Measurements from ENCODE around the gene PDE4B. TPM values are rescaled to one million over a fixed set of nuclear protein-coding genes. Genes with fewer than 3 reads are reported as not detected.

PDE4B gene
- total RNA-seq (8.7 TPM), polyA plus RNA-seq (ENCODE audit: insufficient read depth, low read depth, low replicate concordance) (2.0 TPM)
- long read RNA-seq, donor 1 = 0 reads
- long read RNA-seq, donor 2, partial matches to known transcripts = 0 of 2 reads
- long read RNA-seq, donor 2, other reads (novel, unspliced or antisense) = 0 of 2 reads
- long read RNA-seq, donor 3 = 0 reads
- long read RNA-seq, donor 4 = 0 reads
- long read RNA-seq, donor 5 = 0 reads
- long read RNA-seq, donor 6 = 0 reads
- long read RNA-seq, donor 7, partial matches to known transcripts = 0 of 1 reads
- long read RNA-seq, donor 7, other reads (novel, unspliced or antisense) = 0 of 1 reads
- long read RNA-seq, donor 8 = 0 reads
- long read RNA-seq, donor 9, partial matches to known transcripts = 0 of 1 reads
- long read RNA-seq, donor 9, other reads (novel, unspliced or antisense) = 0 of 1 reads
- long read RNA-seq, donor 10, partial matches to known transcripts = 0 of 1 reads
- long read RNA-seq, donor 10, other reads (novel, unspliced or antisense) = 0 of 1 reads

- H3K27ac ChIP-seq (ENCODE audit: low read depth in 2 of 2, low read length in 2 of 2) = no peak within 1 kb of the TSS
- H3K9me3 ChIP-seq (ENCODE audit: control insufficient read depth in 2 of 3, insufficient read depth in 1 of 3, low read length in 3 of 3) = peaks cover 0 to 5% (median 3%) of the 10 kb centered on the region in 3 donors
- peak within 1 kb of the TSS in 1 of 3 donors; percentile 33 for H3K4me3 ChIP-seq (ENCODE audit: low read length in 3 of 3)
- no peaks in the 10 kb centered on the region for H3K4me1 ChIP-seq (ENCODE audit: control insufficient read depth in 2 of 3, insufficient read depth in 2 of 3, low read depth in 1 of 3, low read length in 3 of 3)
- TF ChIP-seq CTCF (IDR thresholded peaks at IDR 0.05; ENCODE audit: borderline replicate concordance, extremely low read depth, insufficient read depth) = no peak
- H3K36me3 ChIP-seq (ENCODE audit: control insufficient read depth in 2 of 3, insufficient read depth in 3 of 3, low read length in 3 of 3) = no peaks in the 10 kb centered on the region
- H3K9ac ChIP-seq (ENCODE audit: low read length in 3 of 3) = no peak within 1 kb of the TSS
- DNase-seq (peak; percentile 53 to 65 (median 62)), FAIRE-seq (no peak)
- H3K27me3 ChIP-seq (ENCODE audit: control insufficient read depth, insufficient read depth, low read length) = peaks cover 5% of the 10 kb centered on the region
- intact Hi-C loops (cut with DNase I) = no loop called here
Measured at GRCh38 chr1:65792669-65793358, at the start of gene PDE4B. PDE4B (plus strand) TSS chr1:65792895.

GRCh38 chr1:65744731-65745130 is 48.0 kb upstream of the PDE4B start:
- DNase-seq (no peak), FAIRE-seq (no peak)
- intact Hi-C loops (cut with DNase I) = no loop called here
- Histone ChIP-seq H3K4me1 (ENCODE audit: control insufficient read depth in 2 of 3, insufficient read depth in 2 of 3, low read depth in 1 of 3, low read length in 3 of 3) (no peaks in the 10 kb centered on the region), H3K4me3 (ENCODE audit: low read length in 3 of 3) (no peak overlapping the region), H3K27ac (ENCODE audit: low read depth in 2 of 2, low read length in 2 of 2) (no peak overlapping the region), H3K9ac (ENCODE audit: low read length in 3 of 3) (no peak overlapping the region), H3K27me3 (ENCODE audit: control insufficient read depth, insufficient read depth, low read length) (no peaks in the 10 kb centered on the region), H3K36me3 (ENCODE audit: control insufficient read depth in 2 of 3, insufficient read depth in 3 of 3, low read length in 3 of 3) (no peaks in the 10 kb centered on the region), H3K9me3 (ENCODE audit: control insufficient read depth in 2 of 3, insufficient read depth in 1 of 3, low read length in 3 of 3) (peaks cover 0 to 8% (median 0%) of the 10 kb centered on the region in 3 donors)
- no peak for TF ChIP-seq CTCF (IDR thresholded peaks at IDR 0.05; ENCODE audit: borderline replicate concordance, extremely low read depth, insufficient read depth)

- Histone ChIP-seq H3K36me3 (ENCODE audit: control insufficient read depth in 2 of 3, insufficient read depth in 3 of 3, low read length in 3 of 3) (no peaks in the 10 kb centered on the region), H3K27ac (ENCODE audit: low read depth in 2 of 2, low read length in 2 of 2) (no peak overlapping the region), H3K4me3 (ENCODE audit: low read length in 3 of 3) (no peak overlapping the region), H3K4me1 (ENCODE audit: control insufficient read depth in 2 of 3, insufficient read depth in 2 of 3, low read depth in 1 of 3, low read length in 3 of 3) (no peaks in the 10 kb centered on the region), H3K27me3 (ENCODE audit: control insufficient read depth, insufficient read depth, low read length) (no peaks in the 10 kb centered on the region), H3K9me3 (ENCODE audit: control insufficient read depth in 2 of 3, insufficient read depth in 1 of 3, low read length in 3 of 3) (no peaks in the 10 kb centered on the region), H3K9ac (ENCODE audit: low read length in 3 of 3) (no peak overlapping the region)
- TF ChIP-seq CTCF (IDR thresholded peaks at IDR 0.05; ENCODE audit: borderline replicate concordance, extremely low read depth, insufficient read depth) = no peak
- DNase-seq = no peak
- FAIRE-seq = no peak
- intact Hi-C loops (cut with DNase I) = no loop called here
Measured at GRCh38 chr1:65751961-65752360, 40.7 kb upstream of the PDE4B start.

All from kidney (tissue), 22 donors.